ENCODE measurements around the gene SMC1B. TPM values are rescaled to one million over a fixed set of nuclear protein-coding genes. Genes with fewer than 3 reads are reported as not detected.

SMC1B gene
- total RNA-seq, 4 donors from 2014 or later = not detected

DNA sequence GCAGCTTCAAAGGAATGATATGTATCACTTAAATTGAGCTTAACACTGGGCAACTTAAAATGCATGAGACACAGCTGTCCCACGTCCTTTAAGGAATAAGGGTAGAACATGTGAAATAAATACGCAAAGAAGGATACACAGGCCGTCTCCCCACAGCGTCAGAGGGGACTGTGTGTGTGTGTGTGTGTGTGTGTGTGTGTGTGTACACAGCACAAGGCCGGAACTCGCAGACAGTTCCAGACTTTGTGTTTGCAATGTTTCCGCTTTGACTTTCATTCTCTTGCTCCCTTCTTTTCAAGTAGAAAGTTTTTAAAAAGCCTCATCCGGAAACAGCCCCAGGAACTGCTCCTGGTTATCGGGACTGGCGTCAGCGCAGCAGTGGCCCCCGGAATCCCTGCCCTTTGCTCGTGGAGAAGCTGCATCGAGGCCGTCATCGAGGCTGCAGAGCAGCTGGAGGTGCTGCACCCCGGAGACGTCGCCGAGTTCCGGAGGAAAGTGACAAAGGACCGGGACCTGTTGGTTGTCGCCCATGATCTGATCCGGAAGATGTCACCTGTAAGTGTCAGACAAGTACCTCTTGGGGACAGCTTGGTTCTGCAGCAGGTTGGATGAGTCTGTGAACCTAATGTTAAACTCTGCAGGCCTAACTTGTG lies 90.4 kb downstream of the SMC1B start:
- WGBS, 2 donors (ENCODE audit: low coverage in 1 of 2) = 85 to 90% methylated on average over 8 to 24 of the region's 24 CpGs
- no peak for TF ChIP-seq EP300 (IDR thresholded peaks at IDR 0.05; ENCODE audit: low read depth)
- no peak for TF ChIP-seq POLR2AphosphoS5 (IDR thresholded peaks at IDR 0.05)
- TF ChIP-seq, protein P1, sequence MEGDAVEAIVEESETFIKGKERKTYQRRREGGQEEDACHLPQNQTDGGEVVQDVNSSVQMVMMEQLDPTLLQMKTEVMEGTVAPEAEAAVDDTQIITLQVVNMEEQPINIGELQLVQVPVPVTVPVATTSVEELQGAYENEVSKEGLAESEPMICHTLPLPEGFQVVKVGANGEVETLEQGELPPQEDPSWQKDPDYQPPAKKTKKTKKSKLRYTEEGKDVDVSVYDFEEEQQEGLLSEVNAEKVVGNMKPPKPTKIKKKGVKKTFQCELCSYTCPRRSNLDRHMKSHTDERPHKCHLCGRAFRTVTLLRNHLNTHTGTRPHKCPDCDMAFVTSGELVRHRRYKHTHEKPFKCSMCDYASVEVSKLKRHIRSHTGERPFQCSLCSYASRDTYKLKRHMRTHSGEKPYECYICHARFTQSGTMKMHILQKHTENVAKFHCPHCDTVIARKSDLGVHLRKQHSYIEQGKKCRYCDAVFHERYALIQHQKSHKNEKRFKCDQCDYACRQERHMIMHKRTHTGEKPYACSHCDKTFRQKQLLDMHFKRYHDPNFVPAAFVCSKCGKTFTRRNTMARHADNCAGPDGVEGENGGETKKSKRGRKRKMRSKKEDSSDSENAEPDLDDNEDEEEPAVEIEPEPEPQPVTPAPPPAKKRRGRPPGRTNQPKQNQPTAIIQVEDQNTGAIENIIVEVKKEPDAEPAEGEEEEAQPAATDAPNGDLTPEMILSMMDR (IDR thresholded peaks at IDR 0.05) = no peak
- no peak for TF ChIP-seq POLR2A (IDR thresholded peaks at IDR 0.05)
- DNase-seq = no peak
- in situ Hi-C loops (cut with MboI; ENCODE audit: low pct_ligation_motif_present in 1 of 4, low pct_unique_long_range_greater_than_20kb in 1 of 4, low sequenced_read_pairs in 3 of 4) (loop anchor here in 1 of 4 donors (10.0 kb wide), 1 partner anchor 58 kb away; no protein-coding TSS in a partner anchor), intact Hi-C loops (cut with DNase I; ENCODE audit: low total_unique reads) (no loop called here)
- peaks cover 8 to 21% (median 18%) of the 10 kb centered on the region in 4 donors for H3K4me1 ChIP-seq
- no peak overlapping the region for H3K27ac ChIP-seq
- peaks cover 0 to 28% (median 12%) of the 10 kb centered on the region in 4 donors for H3K36me3 ChIP-seq
- H3K4me3 ChIP-seq = no peak overlapping the region
- no peaks in the 10 kb centered on the region for H3K9me3 ChIP-seq
- no peaks in the 10 kb centered on the region for H3K27me3 ChIP-seq

DNA sequence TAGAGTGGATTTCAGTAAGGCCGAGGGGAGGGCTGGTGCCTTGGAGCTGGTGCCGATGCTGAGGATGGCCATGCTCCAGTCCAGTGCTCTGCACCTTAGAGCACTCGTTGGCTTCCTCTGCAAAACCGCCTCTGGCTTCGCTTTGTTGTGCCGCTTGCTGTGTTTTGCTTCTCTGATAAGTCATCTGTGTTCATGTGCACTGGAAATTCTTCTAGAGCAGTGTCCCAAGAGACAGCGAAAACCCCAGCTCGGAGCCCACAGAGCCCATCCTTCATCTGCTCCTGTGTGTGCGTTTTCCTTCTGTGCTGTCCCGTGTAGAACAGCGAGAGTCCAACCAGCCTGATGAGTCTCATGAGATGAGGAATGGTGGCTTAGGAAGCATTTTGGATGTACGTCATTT lies 91.6 kb downstream of the SMC1B start:
- intact Hi-C loops (cut with DNase I; ENCODE audit: low total_unique reads) = no loop called here
- 88% methylated on average over 10 to 12 of the region's 12 CpGs for WGBS, 2 donors (ENCODE audit: low coverage in 1 of 2)

DNA sequence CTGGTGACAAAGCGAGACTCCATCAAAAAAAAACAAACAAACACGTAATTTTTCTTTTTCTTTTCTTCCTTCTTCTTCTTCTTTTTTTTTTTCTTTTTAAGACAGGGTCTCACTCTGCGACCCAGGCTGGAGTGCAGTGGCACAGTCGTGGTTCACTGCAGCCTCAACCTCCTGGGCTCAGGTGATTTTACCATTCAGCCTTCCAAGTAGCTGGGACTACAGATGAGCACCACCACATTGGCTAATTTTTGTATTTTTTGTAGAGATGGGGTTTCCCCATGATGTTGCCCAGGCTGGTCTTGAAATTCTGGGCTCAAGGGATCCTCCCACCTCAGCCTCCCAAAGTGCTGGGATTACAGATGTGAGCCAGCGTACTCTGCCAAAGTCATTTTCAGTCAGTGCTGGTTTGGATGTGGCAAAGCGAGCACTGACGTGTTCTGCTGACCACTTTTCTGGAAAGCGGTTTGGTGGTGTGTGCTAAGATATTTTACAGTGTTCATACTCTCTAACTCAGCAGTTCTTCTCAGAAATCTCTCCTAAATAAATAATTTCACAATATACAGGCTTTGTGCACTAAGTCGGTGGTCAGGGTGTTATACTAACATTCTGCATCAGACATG lies 92.9 kb downstream of the SMC1B start:
- DNase-seq = no peak
- 78 to 80% methylated on average over 5 to 9 of the region's 9 CpGs for WGBS, 2 donors (ENCODE audit: low coverage in 1 of 2)
- TF ChIP-seq, protein P1 (IDR thresholded peaks at IDR 0.05) = no peak
- no peak for TF ChIP-seq POLR2AphosphoS5 (IDR thresholded peaks at IDR 0.05)
- no peak for TF ChIP-seq POLR2A (IDR thresholded peaks at IDR 0.05)
- TF ChIP-seq EP300 (IDR thresholded peaks at IDR 0.05; ENCODE audit: low read depth) = no peak
- no peaks in the 10 kb centered on the region for H3K9me3 ChIP-seq
- in situ Hi-C loops (cut with MboI; ENCODE audit: low pct_ligation_motif_present in 1 of 4, low pct_unique_long_range_greater_than_20kb in 1 of 4, low sequenced_read_pairs in 3 of 4) = loop anchor here in 1 of 4 donors (10.0 kb wide), 1 partner anchor 56 kb away; no protein-coding TSS in a partner anchor
- H3K36me3 ChIP-seq = peaks cover 0 to 21% (median 6%) of the 10 kb centered on the region in 4 donors
- H3K27me3 ChIP-seq = no peaks in the 10 kb centered on the region
- H3K4me1 ChIP-seq = peaks cover 8 to 32% (median 26%) of the 10 kb centered on the region in 4 donors
- no peak overlapping the region for H3K4me3 ChIP-seq
- H3K27ac ChIP-seq = peak overlapping the region; percentile 76 to 87 (median 84)
- intact Hi-C loops (cut with DNase I; ENCODE audit: low total_unique reads) = no loop called here

More for the DNA sequence above, 91.6 kb downstream of the SMC1B start:
- Histone ChIP-seq H3K27me3 (no peaks in the 10 kb centered on the region), H3K4me3 (no peak overlapping the region), H3K36me3 (peaks cover 0 to 21% (median 9%) of the 10 kb centered on the region in 4 donors), H3K27ac (no peak overlapping the region), H3K4me1 (peaks cover 8 to 32% (median 26%) of the 10 kb centered on the region in 4 donors), H3K9me3 (no peaks in the 10 kb centered on the region)
- no peak for DNase-seq
- no peak for TF ChIP-seq POLR2AphosphoS5 (IDR thresholded peaks at IDR 0.05)
- no peak for TF ChIP-seq EP300 (IDR thresholded peaks at IDR 0.05; ENCODE audit: low read depth)
- no peak for TF ChIP-seq POLR2A (IDR thresholded peaks at IDR 0.05)
- in situ Hi-C loops (cut with MboI; ENCODE audit: low pct_ligation_motif_present in 1 of 4, low pct_unique_long_range_greater_than_20kb in 1 of 4, low sequenced_read_pairs in 3 of 4) = loop anchor here in 1 of 4 donors (10.0 kb wide), 1 partner anchor 57 kb away; no protein-coding TSS in a partner anchor

DNA sequence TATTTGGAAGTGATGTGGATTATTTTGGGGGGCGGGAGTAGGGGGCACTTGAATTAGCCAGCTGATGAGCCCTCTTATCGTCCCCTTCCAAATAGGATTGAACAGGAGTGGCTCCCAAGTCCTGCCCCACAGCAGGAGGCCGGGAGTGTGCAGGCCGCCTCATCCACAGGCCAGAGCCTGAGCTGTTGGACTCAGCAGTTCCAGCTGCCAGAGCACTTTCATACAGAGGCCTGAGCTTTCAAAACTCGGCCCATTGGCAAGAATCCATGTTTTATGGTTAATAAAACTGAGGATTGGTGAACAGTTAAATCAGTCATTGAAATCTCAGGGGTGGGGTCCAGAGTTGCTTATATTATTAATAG lies 94.1 kb downstream of the SMC1B start:
- H3K27me3 ChIP-seq = no peaks in the 10 kb centered on the region
- TF ChIP-seq POLR2AphosphoS5 (IDR thresholded peaks at IDR 0.05) (no peak), EP300 (IDR thresholded peaks at IDR 0.05; ENCODE audit: low read depth) (no peak), POLR2A (IDR thresholded peaks at IDR 0.05) (no peak)
- TF ChIP-seq, protein P1 (IDR thresholded peaks at IDR 0.05) = no peak
- H3K4me3 ChIP-seq = no peak overlapping the region
- 45% methylated on average over 5 of the region's 5 CpGs; no CpG with 5 or more reads in 1 of the 2 donors for WGBS, 2 donors (ENCODE audit: low coverage in 1 of 2)
- no peaks in the 10 kb centered on the region for H3K9me3 ChIP-seq
- H3K36me3 ChIP-seq = peaks cover 0 to 19% (median 6%) of the 10 kb centered on the region in 4 donors
- in situ Hi-C loops (cut with MboI; ENCODE audit: low pct_ligation_motif_present in 1 of 4, low pct_unique_long_range_greater_than_20kb in 1 of 4, low sequenced_read_pairs in 3 of 4) = no loop called here
- H3K27ac ChIP-seq = peak overlapping the region; percentile 76 to 87 (median 84)
- H3K4me1 ChIP-seq = peaks cover 8 to 37% (median 26%) of the 10 kb centered on the region in 4 donors
- DNase-seq = no peak
- intact Hi-C loops (cut with DNase I; ENCODE audit: low total_unique reads) = loop anchor here (10.0 kb wide), 2 partner anchors 235 to 935 kb away; partner anchors contain the start of gene CDPF1

All from transverse colon (tissue), 4 donors.